Type B pancreatic cell (in vitro differentiated cells): Measurements from ENCODE around the gene FREM1. TPM values are rescaled to one million over a fixed set of nuclear protein-coding genes. Genes with fewer than 3 reads are reported as not detected.

Experiments
- DNase-seq: peaks from one replicate; pipeline ENCODE4 v3.0.0; 2021; ENCODE audit warnings: mixed read lengths; ENCODE audit not compliant: unreplicated experiment; ENCODE audit errors: extremely low spot score
- H3K27ac Mint-ChIP-seq: 2 replicates; pipeline ENCODE4 v1.8.0; 2021; ENCODE audit warnings: mild to moderate bottlenecking, mixed read lengths
- H3K27me3 Mint-ChIP-seq: 2 replicates; pipeline ENCODE4 v1.8.0; 2021; ENCODE audit warnings: mixed read lengths
- H3K36me3 Mint-ChIP-seq: 2 replicates; pipeline ENCODE4 v1.8.0; 2021; ENCODE audit warnings: mixed read lengths
- H3K4me1 Mint-ChIP-seq: one replicate; pipeline ENCODE4 v1.8.0; 2021; ENCODE audit warnings: mixed read lengths; ENCODE audit not compliant: unreplicated experiment
- H3K4me3 Mint-ChIP-seq: 2 replicates; pipeline ENCODE4 v1.8.0; 2021; ENCODE audit warnings: mild to moderate bottlenecking, mixed read lengths
- H3K9me3 Mint-ChIP-seq: 2 replicates; pipeline ENCODE4 v1.8.0; 2021; ENCODE audit warnings: mixed read lengths
- total RNA-seq: library from RNA; stranded (reverse); gene quantifications from 2 replicates; pipeline ENCODE4 v1.2.1, GENCODE V29; 2021; ENCODE audit warnings: low replicate concordance
- TF ChIP-seq, protein P1 (sequence below): fragments of 200-600 bp; sonication (generic); conservative IDR thresholded peaks from 2 replicates; pipeline ENCODE4 v1.5.0; 2021; ENCODE audit warnings: antibody characterized with exemption, mild to moderate bottlenecking

The FREM1 gene
- total RNA-seq, 1 donor from 2014 or later = 50.8 TPM

DNA sequence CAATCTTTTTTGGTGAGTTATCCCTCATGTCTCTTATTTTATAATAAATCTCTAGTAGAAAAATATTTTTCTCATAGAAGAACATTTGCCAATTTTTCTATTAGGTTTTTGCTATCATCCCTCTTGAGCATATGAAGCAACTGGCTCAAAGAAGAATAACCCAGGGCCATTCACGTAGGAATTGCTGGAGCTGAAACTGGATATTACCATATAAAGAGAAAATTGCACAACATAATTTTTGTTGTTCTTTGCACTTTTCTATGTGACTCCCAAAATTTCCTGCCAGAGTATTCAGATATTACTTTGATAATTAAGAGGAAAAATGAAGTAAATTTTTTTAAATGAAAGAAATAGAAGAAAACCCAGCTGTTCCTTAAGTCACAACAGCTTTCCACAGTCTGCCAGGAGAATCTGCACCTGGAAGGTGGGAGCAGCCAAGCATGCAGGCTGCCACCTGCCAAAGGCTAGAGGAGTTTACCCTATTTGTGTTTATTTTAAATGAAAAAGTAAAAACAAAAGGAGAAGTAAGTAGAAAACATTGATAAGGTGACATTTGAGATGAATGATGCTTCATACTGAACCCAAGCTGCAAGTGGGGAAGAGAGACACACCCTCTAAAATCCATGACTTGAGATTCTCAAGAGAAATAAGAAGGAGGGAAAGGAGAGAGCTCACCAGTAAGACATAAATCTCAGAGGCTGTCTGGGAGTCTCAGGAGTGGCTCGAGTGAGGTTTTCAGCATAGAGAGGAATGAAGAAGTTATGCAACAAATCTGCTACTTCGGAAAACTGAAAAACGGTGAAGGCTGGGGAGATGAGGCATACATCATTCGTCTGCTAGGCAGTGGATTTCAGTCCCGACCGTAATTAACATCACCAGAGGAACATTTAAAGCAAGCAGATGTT lies 31.5 kb upstream of the FREM1 start:
- no peak for DNase-seq
- no peaks in the 10 kb centered on the region for H3K36me3 Mint-ChIP-seq

DNA sequence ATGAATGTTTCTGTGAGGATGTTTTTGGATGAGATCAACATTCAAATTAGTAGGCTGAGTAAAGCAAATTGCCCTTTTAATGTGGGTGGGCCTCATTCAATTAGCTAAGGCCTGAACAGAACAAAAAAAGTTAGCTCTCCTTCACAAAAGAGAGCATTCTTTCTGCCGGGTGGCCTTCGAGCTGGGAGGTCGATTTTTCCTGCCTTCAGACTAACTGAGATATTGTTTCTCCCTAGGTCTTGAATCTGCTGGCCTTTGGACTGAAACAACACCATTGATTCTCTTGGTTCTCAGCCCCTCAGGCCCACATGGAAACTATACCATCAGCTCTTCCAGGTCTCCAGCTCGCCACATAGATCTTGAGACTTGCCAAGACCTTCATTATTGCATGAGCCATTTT lies 29.1 kb upstream of the FREM1 start:
- DNase-seq = no peak
- no peak overlapping the region for H3K27ac Mint-ChIP-seq
- TF ChIP-seq, protein P1, sequence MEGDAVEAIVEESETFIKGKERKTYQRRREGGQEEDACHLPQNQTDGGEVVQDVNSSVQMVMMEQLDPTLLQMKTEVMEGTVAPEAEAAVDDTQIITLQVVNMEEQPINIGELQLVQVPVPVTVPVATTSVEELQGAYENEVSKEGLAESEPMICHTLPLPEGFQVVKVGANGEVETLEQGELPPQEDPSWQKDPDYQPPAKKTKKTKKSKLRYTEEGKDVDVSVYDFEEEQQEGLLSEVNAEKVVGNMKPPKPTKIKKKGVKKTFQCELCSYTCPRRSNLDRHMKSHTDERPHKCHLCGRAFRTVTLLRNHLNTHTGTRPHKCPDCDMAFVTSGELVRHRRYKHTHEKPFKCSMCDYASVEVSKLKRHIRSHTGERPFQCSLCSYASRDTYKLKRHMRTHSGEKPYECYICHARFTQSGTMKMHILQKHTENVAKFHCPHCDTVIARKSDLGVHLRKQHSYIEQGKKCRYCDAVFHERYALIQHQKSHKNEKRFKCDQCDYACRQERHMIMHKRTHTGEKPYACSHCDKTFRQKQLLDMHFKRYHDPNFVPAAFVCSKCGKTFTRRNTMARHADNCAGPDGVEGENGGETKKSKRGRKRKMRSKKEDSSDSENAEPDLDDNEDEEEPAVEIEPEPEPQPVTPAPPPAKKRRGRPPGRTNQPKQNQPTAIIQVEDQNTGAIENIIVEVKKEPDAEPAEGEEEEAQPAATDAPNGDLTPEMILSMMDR = no peak
- peaks cover 27% of the 10 kb centered on the region for H3K4me1 Mint-ChIP-seq
- no peaks in the 10 kb centered on the region for H3K36me3 Mint-ChIP-seq
- H3K9me3 Mint-ChIP-seq = peaks cover 3% of the 10 kb centered on the region
- H3K27me3 Mint-ChIP-seq = no peaks in the 10 kb centered on the region
- no peak overlapping the region for H3K4me3 Mint-ChIP-seq

More for the DNA sequence above, 31.5 kb upstream of the FREM1 start:
- Mint-ChIP-seq H3K4me3 (no peak overlapping the region), H3K27me3 (no peaks in the 10 kb centered on the region), H3K9me3 (peaks cover 5% of the 10 kb centered on the region), H3K4me1 (peaks cover 9% of the 10 kb centered on the region), H3K27ac (no peak overlapping the region)
- TF ChIP-seq, protein P1 = no peak

DNA sequence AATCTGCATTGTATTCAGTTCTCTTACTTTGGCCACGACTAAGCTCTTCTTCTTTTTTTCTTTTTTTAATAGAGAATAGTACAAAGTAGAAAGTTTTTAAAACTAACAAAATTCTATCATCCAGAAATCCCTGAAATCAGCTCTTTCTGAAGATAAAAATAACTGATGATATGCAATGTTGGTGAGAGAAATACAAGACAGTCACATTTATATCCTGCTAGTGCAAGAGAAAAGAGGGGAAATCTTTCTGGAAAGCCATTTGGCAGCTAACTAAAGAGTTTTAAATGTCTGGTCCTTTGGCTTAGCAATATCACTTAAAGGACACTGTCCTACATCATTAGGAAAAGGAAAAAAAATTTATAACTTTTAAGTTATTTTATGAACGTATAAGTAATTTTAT lies 27.0 kb upstream of the FREM1 start:
- DNase-seq = no peak
- H3K4me1 Mint-ChIP-seq = peaks cover 28% of the 10 kb centered on the region
- H3K27me3 Mint-ChIP-seq = no peaks in the 10 kb centered on the region
- H3K27ac Mint-ChIP-seq = no peak overlapping the region
- no peak overlapping the region for H3K4me3 Mint-ChIP-seq
- no peaks in the 10 kb centered on the region for H3K9me3 Mint-ChIP-seq
- H3K36me3 Mint-ChIP-seq = peaks cover 4% of the 10 kb centered on the region
- TF ChIP-seq, protein P1 = no peak

DNA sequence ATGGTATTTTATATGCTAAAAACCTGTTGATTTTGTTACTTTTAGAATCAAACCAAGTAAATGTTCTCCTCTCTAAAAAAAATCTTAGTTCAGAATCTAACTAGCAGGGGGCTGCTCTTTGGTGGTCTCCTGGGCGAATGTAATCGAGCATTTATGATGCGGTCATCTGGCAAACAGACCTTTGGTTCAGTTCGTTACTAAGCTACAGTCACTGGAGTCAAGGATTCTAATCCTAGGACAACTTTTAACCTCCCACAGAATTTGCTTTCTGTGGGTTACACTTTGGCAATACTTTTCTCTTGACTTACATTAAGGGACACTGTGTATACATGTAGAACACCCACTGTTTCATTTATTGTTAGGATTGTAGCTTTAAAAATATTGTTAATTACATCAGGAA lies 26.3 kb upstream of the FREM1 start:
- no peak for DNase-seq

DNA sequence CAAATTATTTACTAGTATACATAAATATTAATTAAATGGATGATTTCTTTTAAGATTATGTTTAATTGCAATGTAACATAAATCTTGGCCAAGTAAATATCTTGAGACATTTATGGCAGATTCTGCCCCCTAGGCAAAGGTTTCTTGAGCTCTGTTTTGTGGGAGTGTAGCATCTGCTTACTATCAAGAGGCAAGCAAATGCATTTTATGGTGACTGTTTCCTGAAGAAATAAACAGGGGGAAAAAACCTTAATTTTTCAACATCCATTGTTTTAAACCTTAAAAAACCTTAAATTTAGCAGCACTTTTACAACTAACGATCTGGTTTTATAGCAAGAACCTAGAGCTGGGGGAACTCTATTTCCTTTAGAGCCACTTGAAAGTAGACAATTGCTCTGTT lies 25.7 kb upstream of the FREM1 start:
- H3K4me3 Mint-ChIP-seq = peak overlapping the region; percentile 65
- no peaks in the 10 kb centered on the region for H3K9me3 Mint-ChIP-seq
- peaks cover 26% of the 10 kb centered on the region for H3K4me1 Mint-ChIP-seq
- H3K36me3 Mint-ChIP-seq = peaks cover 4% of the 10 kb centered on the region
- H3K27ac Mint-ChIP-seq = peak overlapping the region; percentile 44
- no peak for DNase-seq
- TF ChIP-seq, protein P1 = no peak
- H3K27me3 Mint-ChIP-seq = no peaks in the 10 kb centered on the region

More for the DNA sequence above, 26.3 kb upstream of the FREM1 start:
- TF ChIP-seq, protein P1 = no peak
- H3K36me3 Mint-ChIP-seq = peaks cover 4% of the 10 kb centered on the region
- H3K27ac Mint-ChIP-seq = peak overlapping the region; percentile 44
- no peaks in the 10 kb centered on the region for H3K27me3 Mint-ChIP-seq
- peaks cover 26% of the 10 kb centered on the region for H3K4me1 Mint-ChIP-seq
- peak overlapping the region; percentile 65 for H3K4me3 Mint-ChIP-seq
- H3K9me3 Mint-ChIP-seq = no peaks in the 10 kb centered on the region
